Subcutaneous abdominal adipose tissue (tissue), 5 donors: ENCODE data around the gene TKFC.

Experiments used
- H3K27ac ChIP-seq: one replicate; pipeline ENCODE4 v1.7.0; 2013; ENCODE audit warnings: low read depth, mild to moderate bottlenecking, inconsistent platforms, low read length, moderate library complexity
- H3K27me3 ChIP-seq, 5 donors: one replicate each; pipeline ENCODE4 v1.7.0; 2013; ENCODE audit warnings: low read length in 5 of 5, inconsistent platforms in 1 of 5; ENCODE audit not compliant: control insufficient read depth in 5 of 5, insufficient read depth in 4 of 5
- H3K36me3 ChIP-seq, 5 donors: one replicate each; pipeline ENCODE4 v1.7.0; 2013; ENCODE audit warnings: low read length in 5 of 5; ENCODE audit not compliant: control insufficient read depth in 5 of 5, insufficient read depth in 5 of 5
- H3K4me1 ChIP-seq, 5 donors: one replicate each; pipeline ENCODE4 v1.7.0; 2013; ENCODE audit warnings: low read length in 5 of 5, mild to moderate bottlenecking in 3 of 5, moderate library complexity in 1 of 5; ENCODE audit not compliant: control insufficient read depth in 5 of 5, insufficient read depth in 5 of 5
- H3K4me3 ChIP-seq, 5 donors: one replicate each; pipeline ENCODE4 v1.7.0; 2013; ENCODE audit warnings: low read length in 5 of 5, low read depth in 1 of 5
- H3K9ac ChIP-seq, 5 donors: one replicate each; pipeline ENCODE4 v1.7.0; 2013; ENCODE audit warnings: low read length in 5 of 5, mild to moderate bottlenecking in 4 of 5, moderate library complexity in 3 of 5
- H3K9me3 ChIP-seq, 5 donors: one replicate each; pipeline ENCODE4 v1.7.0; 2013; ENCODE audit warnings: low read length in 5 of 5; ENCODE audit not compliant: control insufficient read depth in 5 of 5
- donor health status: healthy.
- donor health status: healthy.
- donor health status: healthy.
- donor health status: healthy.
- donor health status: healthy.

The TKFC gene

DNA sequence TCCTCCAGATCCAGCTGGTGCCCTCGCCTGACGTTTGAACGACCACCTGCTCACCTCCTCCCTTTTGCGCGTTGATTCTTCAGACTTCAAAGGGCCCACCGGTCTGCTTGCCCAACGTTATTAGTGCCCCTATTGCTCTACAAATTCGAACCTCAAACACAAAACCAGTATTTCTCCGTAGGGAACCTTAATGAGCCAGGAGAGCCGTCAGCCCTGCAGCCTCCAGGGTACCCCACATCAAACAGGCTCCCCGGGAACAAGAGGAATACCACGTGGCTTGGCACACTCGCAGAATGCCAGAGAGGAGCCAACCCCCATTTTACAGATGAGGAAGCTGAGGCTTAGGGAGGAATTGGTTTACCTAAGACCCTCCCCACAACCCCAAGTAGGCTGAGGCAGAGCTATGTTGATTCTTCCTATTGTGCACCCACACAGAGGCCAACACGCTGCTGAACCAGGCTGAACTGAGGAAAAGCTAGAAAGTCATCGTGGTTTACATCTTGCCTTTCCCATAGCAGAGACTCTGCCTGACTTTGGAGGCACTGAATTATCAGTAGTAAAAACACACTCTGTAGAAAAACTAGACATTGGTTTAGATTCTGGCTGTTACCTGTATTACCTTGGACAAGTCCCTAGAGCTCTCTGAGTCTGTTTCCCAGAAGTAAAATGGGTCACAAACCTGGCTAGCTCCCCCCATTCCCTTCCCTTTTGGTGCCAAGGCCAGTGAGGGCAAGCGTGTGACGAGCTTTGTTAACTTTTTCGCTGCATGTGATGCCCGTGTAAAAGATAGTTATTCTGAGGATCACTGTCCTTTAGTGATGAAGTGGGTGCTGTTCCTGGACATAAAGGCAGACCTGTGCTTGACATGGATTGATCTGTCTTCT lies 764 bp downstream of the TKFC start:
- Histone ChIP-seq H3K27me3 (no peaks in the 10 kb centered on the region), H3K36me3 (peaks cover 4 to 22% (median 11%) of the 10 kb centered on the region in 5 donors), H3K9me3 (no peaks in the 10 kb centered on the region), H3K9ac (peak overlapping the region; percentile 87 to 100 (median 99)), H3K4me3 (peak overlapping the region; percentile 92 to 98 (median 92)), H3K27ac (peak overlapping the region; percentile 89), H3K4me1 (peaks cover 10 to 45% (median 41%) of the 10 kb centered on the region in 5 donors)

DNA sequence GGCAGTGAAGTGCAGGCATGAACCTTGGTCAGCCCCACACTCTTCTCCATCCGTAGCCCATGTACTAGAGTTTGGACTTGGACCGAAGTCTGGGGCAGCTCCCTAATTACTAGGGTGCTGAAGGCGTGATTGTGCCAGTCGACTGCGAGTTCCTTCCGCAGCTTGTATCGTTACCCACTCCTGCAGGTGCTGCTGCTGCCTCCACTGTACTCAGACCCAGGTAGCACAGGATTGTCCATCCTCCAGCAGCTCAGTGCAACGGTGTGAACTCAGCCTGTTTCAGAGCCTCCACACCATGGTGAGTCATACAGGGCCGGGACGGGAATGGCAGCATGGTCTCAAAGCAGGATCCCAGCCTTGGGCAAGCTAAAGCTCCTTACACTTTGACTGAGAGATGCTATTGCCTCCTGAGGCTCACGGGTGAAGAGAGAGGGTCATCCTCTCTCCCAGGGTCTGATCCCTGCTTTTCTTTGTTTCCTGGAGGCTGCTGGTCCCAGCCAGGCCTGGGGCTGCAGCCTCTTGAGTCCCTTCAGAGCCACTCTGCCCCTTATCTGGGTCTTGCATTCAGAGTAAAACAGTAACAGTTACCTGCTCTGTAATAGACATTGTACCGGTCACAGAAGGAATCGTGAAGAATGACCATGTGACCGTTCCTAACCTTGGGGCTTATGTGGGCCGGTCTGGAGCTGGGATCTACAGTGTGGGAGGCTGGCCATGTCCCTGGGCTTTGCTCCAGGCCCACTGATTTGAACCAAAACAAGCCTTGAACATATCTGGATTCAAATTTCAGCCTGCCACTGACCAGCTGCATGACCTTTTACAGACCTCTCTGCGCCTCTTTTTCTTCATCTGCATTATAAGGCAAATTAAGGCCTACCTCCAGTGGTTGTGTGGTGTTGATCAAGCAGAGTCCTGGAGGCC lies 1.7 kb downstream of the TKFC start:
- peaks cover 0 to 22% (median 7%) of the 10 kb centered on the region in 5 donors for H3K36me3 ChIP-seq
- peak overlapping the region in 2 of 5 donors; percentile 28 to 32 for H3K9ac ChIP-seq
- no peak overlapping the region for H3K27ac ChIP-seq
- no peaks in the 10 kb centered on the region for H3K27me3 ChIP-seq
- peaks cover 10 to 48% (median 45%) of the 10 kb centered on the region in 5 donors for H3K4me1 ChIP-seq
- no peak overlapping the region for H3K4me3 ChIP-seq
- no peaks in the 10 kb centered on the region for H3K9me3 ChIP-seq

DNA sequence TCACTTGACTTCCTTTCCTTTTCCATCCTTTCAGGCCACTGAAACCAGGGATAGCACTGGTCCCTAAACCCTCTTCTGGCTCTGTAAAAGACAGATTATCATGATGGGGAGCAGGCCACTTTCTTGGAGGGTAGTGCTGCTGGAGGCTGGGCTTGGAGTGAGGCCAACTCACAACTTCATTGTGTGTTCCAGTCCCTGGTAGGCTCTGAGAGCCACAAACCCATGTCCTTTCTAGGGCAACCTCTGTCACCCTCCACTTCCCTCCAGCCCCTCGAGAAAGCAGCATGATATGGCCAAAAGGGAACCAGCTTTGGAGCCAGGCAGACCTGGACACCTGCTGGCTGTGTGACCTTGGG lies 2.3 kb downstream of the TKFC start:
- H3K27ac ChIP-seq: no peak overlapping the region
- no peak overlapping the region for H3K4me3 ChIP-seq
- H3K4me1 ChIP-seq: peaks cover 10 to 48% (median 45%) of the 10 kb centered on the region in 5 donors
- no peaks in the 10 kb centered on the region for H3K27me3 ChIP-seq
- peaks cover 0 to 18% (median 4%) of the 10 kb centered on the region in 5 donors for H3K36me3 ChIP-seq
- peak overlapping the region in 1 of 5 donors; percentile 32 for H3K9ac ChIP-seq
- no peaks in the 10 kb centered on the region for H3K9me3 ChIP-seq

DNA sequence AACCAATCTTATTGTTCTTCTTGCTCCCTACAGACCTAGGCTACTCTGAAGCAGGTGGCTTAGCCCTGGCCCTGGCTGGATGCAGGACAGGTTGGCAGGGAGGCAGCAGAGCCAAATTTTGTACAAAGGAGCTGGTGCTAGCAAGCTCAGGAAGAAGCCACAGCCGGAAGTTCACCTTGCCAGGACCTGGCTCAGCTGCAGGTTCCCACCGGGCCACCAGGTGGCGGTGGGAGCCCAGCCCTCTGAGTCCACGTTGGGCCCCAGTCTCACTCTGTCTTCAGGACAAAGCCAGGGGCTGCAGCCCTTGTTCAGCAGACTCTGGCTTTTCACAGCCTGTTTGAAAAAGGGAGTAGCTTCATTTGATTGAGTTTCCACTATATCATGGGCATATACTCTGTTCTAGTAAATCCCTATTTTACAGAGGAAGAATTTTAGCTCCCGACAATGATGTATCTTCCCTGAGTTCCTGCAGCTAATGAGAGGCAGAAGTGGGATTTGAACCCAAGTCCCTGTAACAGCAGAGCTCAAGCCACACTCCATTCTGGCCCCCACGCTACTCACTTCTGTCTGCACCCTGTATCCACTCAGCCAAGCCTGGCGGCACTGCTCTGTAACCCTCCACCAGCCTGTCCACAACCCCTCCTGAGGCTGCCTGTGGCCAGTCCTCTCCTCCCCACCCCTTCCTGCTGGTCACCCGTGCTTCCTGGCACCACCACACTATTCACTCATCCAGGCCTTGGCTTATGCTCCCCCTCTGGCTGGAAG lies 3.3 kb downstream of the TKFC start:
- Histone ChIP-seq H3K9me3 (no peaks in the 10 kb centered on the region), H3K27ac (no peak overlapping the region), H3K4me3 (no peak overlapping the region), H3K36me3 (peaks cover 0 to 18% (median 5%) of the 10 kb centered on the region in 5 donors), H3K9ac (no peak overlapping the region), H3K27me3 (no peaks in the 10 kb centered on the region), H3K4me1 (peaks cover 10 to 42% (median 40%) of the 10 kb centered on the region in 5 donors)

DNA sequence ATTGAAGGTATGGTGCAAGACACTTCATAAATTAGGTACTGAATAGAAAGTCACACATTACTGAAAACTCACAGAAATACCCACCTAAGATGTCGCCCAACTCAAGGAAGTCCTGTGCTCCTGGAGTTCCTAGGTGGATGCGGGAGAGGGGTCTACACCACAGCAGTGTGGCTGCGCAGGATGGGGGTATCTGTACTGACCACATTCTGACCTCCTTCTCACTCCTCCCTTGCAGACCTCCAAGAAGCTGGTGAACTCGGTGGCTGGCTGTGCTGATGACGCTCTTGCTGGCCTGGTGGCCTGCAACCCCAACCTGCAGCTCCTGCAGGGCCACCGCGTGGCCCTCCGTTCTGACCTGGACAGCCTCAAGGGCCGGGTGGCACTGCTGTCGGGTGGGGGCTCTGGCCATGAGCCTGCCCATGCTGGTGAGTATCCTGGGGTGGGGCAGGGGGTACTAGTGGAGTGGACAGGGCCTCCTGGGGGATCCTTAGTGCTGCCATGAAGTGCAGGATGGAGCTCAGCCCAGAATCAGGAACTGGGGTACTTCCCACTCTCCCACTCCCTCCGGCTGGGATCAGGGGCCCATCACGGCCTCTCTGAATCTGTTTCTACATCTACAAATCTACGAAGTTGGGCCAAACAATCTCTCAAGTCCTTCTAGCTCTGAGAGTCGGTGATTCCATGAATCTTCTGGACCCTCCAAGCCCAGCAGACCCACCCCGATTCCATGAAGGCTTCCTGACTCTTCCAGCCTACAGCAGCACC lies 4.9 kb downstream of the TKFC start:
- Histone ChIP-seq H3K36me3 (peaks cover 0 to 31% (median 13%) of the 10 kb centered on the region in 5 donors), H3K27ac (no peak overlapping the region)

DNA sequence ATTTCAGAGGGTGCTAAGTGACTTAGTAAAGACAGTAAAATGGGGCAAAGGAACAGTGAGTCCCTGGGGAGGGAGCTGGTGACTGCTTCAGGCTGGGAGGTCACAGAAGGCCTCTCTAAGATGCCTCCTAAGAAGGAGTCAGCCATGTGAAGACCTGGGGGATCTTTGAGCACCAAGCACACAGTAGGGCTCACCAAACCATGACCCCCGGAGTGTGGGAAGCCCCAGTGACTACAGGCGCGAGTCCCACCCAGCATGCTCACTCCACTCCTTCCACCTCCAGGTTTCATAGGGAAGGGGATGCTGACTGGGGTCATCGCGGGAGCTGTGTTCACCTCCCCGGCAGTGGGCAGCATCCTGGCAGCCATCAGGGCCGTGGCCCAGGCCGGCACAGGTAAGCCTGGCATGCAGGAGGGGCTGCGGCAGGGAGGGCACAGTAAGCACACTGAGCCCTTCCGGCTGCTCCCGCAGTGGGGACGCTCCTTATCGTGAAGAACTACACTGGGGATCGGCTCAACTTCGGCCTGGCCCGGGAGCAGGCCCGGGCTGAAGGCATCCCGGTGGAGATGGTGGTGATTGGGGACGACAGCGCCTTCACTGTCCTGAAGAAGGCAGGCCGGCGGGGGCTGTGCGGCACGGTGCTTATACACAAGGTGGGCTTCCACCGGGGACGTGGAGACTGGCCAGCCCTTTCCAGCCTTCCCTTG lies 5.9 kb downstream of the TKFC start:
- Histone ChIP-seq H3K9ac (no peak overlapping the region), H3K27ac (no peak overlapping the region), H3K36me3 (peaks cover 0 to 41% (median 15%) of the 10 kb centered on the region in 5 donors)

More for the DNA sequence above, 4.9 kb downstream of the TKFC start:
- Histone ChIP-seq H3K27me3 (no peaks in the 10 kb centered on the region), H3K4me3 (no peak overlapping the region), H3K4me1 (peaks cover 7 to 30% (median 25%) of the 10 kb centered on the region in 5 donors), H3K9ac (no peak overlapping the region), H3K9me3 (no peaks in the 10 kb centered on the region)

DNA sequence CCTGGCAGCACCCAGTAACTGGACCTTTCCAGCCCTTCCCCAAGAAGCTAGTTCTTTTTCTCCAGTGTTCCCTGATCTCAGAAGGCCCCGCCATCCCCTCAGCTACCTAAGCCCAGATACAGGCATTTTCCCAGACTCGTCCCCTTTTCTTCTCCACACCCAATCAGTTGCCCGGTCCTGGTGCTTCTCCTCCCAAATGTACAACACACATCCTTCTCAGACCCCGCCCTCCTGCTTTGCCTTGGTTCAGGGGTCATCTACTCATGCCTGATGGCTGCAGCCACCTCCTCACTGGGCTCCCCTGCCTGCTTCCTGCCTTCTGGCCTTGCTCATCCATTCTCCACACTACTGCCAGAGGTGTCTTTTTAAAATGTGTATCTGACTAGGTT lies 6.5 kb downstream of the TKFC start:
- H3K4me1 ChIP-seq: peaks cover 4 to 23% (median 17%) of the 10 kb centered on the region in 5 donors
- H3K36me3 ChIP-seq: peaks cover 0 to 43% (median 15%) of the 10 kb centered on the region in 5 donors
- H3K9me3 ChIP-seq: no peaks in the 10 kb centered on the region
- no peak overlapping the region for H3K9ac ChIP-seq
- H3K27me3 ChIP-seq: no peaks in the 10 kb centered on the region
- no peak overlapping the region for H3K4me3 ChIP-seq
- H3K27ac ChIP-seq: no peak overlapping the region

More for the DNA sequence above, 5.9 kb downstream of the TKFC start:
- Histone ChIP-seq H3K4me1 (peaks cover 4 to 23% (median 18%) of the 10 kb centered on the region in 5 donors), H3K9me3 (no peaks in the 10 kb centered on the region), H3K27me3 (no peaks in the 10 kb centered on the region), H3K4me3 (no peak overlapping the region)

DNA sequence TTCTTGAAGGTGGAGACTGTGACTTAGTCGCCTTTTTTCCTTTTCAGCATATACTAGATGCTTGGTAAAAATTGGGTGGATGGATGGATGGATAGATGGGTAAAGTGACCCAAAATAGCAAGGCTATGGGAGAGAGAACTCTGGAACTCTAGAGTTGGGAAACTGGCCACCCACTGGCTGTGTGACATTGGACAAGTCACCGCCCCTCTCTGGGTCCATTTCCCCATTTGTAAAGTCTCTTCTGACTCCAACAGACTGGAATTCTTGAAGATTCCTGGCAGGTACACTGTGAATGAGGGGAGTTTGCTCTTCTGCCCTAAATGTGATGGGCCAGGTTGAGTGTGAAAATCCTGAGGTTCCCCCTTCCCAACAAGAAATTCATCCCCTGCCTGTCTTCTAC lies 8.0 kb downstream of the TKFC start:
- Histone ChIP-seq H3K9me3 (no peaks in the 10 kb centered on the region), H3K36me3 (peaks cover 0 to 56% (median 24%) of the 10 kb centered on the region in 5 donors), H3K27me3 (no peaks in the 10 kb centered on the region), H3K9ac (no peak overlapping the region), H3K4me3 (no peak overlapping the region), H3K4me1 (peaks cover 4 to 17% (median 11%) of the 10 kb centered on the region in 5 donors), H3K27ac (no peak overlapping the region)
